ENCODE measurements around the gene USP24.

DNA sequence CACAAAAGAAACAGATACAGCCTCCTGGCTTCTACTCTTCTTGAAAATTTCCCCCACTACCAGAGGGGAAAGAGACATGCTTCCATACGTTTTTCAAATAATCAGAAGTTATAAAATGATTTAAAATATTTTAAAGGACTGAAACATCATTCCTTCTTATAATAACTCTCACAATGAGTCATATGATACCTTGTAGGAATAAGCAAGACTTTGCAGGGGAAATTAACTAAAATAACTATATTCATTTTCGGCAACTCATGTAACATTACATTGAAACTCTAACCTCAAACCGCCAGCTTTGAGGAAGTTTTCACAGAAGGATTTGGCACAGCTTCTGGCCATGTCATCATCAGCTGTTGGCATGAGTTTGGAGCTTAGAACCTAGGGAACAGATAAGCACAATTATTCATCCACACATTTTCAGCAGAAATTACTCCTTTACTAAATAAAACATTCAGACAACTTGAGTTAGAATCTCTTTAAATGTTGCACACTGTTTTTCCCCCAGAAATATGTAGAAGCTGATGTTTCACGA lies 85.9 kb downstream of the USP24 start:
- TF ChIP-seq, protein P1, sequence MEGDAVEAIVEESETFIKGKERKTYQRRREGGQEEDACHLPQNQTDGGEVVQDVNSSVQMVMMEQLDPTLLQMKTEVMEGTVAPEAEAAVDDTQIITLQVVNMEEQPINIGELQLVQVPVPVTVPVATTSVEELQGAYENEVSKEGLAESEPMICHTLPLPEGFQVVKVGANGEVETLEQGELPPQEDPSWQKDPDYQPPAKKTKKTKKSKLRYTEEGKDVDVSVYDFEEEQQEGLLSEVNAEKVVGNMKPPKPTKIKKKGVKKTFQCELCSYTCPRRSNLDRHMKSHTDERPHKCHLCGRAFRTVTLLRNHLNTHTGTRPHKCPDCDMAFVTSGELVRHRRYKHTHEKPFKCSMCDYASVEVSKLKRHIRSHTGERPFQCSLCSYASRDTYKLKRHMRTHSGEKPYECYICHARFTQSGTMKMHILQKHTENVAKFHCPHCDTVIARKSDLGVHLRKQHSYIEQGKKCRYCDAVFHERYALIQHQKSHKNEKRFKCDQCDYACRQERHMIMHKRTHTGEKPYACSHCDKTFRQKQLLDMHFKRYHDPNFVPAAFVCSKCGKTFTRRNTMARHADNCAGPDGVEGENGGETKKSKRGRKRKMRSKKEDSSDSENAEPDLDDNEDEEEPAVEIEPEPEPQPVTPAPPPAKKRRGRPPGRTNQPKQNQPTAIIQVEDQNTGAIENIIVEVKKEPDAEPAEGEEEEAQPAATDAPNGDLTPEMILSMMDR (conservative IDR thresholded peaks at IDR 0.05; ENCODE audit: low read depth, low read length): no peak
- TF ChIP-seq EZH2 (IDR thresholded peaks at IDR 0.05; ENCODE audit: low read length, unreplicated experiment) (no peak), EZH2phosphoT487 (IDR thresholded peaks at IDR 0.05; ENCODE audit: borderline replicate concordance, low read length) (no peak)

All from PC-3 (cell line).